ENCODE results near the gene BCL3.

GRCh38 chr19:44807652-44808462 is 59.3 kb downstream of the BCL3 start:
- TF ChIP-seq CEBPB (IDR thresholded peaks at IDR 0.05; ENCODE audit: borderline replicate concordance in 1 of 2, low read depth in 2 of 2, low read length in 2 of 2) (no peak), KAT2A (conservative IDR thresholded peaks at IDR 0.05; ENCODE audit: control insufficient read depth, low read depth, low read length) (no peak), YBX1 (IDR thresholded peaks at IDR 0.05) (no peak), FOS (IDR thresholded peaks at IDR 0.05; ENCODE audit: borderline replicate concordance, extremely low read depth, insufficient read length) (no peak), TAF1 (IDR thresholded peaks at IDR 0.05; ENCODE audit: borderline replicate concordance, low read depth, low read length) (no peak), CBFB (IDR thresholded peaks at IDR 0.05; ENCODE audit: low read depth) (no peak)
